ENCODE results near the gene SLCO2B1. TPM values are rescaled to one million over a fixed set of nuclear protein-coding genes. Genes with fewer than 3 reads are reported as not detected.

Gene SLCO2B1
- total and polyA plus RNA-seq, 4 donors, result 52.7 to 184 (median 135) TPM

DNA sequence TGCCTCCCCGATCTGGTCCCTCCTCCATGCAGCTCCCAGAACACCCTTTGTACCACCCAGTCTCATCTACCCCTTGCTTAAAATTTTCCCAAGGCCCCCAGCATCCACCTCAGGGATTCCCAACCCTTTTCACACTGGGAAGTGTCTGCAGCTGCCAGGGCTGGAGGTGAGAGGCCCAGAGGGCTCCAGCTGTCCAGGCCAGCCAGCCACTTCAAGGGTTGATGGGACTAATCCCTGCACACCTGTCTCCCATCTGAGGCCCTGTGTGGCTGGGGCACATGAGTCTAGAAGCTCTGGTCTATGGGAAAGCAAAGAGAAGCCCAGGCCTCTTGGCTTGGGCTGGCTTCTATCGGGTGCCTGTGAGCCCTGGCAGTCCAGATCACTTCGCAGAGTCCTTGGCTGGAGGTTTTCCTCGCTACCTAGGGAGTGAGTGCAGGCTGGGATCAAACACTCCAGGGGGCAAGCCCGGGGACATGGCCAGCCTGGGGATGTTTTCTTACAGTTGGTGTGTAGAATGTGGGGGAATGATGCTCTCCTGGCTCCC is 48.6 kb downstream of the SLCO2B1 start:
- H3K36me3 ChIP-seq (ENCODE audit: control insufficient read depth in 4 of 4, insufficient read depth in 3 of 4, low read depth in 1 of 4, low read length in 3 of 4), result peaks cover 7 to 49% (median 43%) of the 10 kb centered on the region in 4 donors
- TF ChIP-seq EGR1 (IDR thresholded peaks at IDR 0.05; ENCODE audit: low read depth in 2 of 2) (no peak), RAD21 (IDR thresholded peaks at IDR 0.05) (no peak), SP1 (IDR thresholded peaks at IDR 0.05) (no peak), FOXA2 (IDR thresholded peaks at IDR 0.05) (no peak), GABPA (IDR thresholded peaks at IDR 0.05 in 1 of 2, conservative IDR thresholded peaks at IDR 0.05 in 1 of 2) (no peak), JUND (IDR thresholded peaks at IDR 0.05) (no peak), HNF4G (IDR thresholded peaks at IDR 0.05) (no peak), YY1 (IDR thresholded peaks at IDR 0.05) (no peak), TAF1 (conservative IDR thresholded peaks at IDR 0.05) (no peak), FOXA1 (IDR thresholded peaks at IDR 0.05) (no peak), HNF4A (conservative IDR thresholded peaks at IDR 0.05) (no peak), RXRA (IDR thresholded peaks at IDR 0.05) (no peak), NR2F2 (IDR thresholded peaks at IDR 0.05) (no peak)
- TF ChIP-seq, protein P1, sequence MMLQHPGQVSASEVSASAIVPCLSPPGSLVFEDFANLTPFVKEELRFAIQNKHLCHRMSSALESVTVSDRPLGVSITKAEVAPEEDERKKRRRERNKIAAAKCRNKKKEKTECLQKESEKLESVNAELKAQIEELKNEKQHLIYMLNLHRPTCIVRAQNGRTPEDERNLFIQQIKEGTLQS (IDR thresholded peaks at IDR 0.05), result no peak
- TF ChIP-seq, protein P2, sequence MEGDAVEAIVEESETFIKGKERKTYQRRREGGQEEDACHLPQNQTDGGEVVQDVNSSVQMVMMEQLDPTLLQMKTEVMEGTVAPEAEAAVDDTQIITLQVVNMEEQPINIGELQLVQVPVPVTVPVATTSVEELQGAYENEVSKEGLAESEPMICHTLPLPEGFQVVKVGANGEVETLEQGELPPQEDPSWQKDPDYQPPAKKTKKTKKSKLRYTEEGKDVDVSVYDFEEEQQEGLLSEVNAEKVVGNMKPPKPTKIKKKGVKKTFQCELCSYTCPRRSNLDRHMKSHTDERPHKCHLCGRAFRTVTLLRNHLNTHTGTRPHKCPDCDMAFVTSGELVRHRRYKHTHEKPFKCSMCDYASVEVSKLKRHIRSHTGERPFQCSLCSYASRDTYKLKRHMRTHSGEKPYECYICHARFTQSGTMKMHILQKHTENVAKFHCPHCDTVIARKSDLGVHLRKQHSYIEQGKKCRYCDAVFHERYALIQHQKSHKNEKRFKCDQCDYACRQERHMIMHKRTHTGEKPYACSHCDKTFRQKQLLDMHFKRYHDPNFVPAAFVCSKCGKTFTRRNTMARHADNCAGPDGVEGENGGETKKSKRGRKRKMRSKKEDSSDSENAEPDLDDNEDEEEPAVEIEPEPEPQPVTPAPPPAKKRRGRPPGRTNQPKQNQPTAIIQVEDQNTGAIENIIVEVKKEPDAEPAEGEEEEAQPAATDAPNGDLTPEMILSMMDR (IDR thresholded peaks at IDR 0.05; ENCODE audit: low read depth, low read length, missing input control), result no peak
- TF ChIP-seq, protein P3, sequence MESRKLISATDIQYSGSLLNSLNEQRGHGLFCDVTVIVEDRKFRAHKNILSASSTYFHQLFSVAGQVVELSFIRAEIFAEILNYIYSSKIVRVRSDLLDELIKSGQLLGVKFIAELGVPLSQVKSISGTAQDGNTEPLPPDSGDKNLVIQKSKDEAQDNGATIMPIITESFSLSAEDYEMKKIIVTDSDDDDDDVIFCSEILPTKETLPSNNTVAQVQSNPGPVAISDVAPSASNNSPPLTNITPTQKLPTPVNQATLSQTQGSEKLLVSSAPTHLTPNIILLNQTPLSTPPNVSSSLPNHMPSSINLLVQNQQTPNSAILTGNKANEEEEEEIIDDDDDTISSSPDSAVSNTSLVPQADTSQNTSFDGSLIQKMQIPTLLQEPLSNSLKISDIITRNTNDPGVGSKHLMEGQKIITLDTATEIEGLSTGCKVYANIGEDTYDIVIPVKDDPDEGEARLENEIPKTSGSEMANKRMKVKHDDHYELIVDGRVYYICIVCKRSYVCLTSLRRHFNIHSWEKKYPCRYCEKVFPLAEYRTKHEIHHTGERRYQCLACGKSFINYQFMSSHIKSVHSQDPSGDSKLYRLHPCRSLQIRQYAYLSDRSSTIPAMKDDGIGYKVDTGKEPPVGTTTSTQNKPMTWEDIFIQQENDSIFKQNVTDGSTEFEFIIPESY (IDR thresholded peaks at IDR 0.05), result no peak
- TF ChIP-seq, protein P4, sequence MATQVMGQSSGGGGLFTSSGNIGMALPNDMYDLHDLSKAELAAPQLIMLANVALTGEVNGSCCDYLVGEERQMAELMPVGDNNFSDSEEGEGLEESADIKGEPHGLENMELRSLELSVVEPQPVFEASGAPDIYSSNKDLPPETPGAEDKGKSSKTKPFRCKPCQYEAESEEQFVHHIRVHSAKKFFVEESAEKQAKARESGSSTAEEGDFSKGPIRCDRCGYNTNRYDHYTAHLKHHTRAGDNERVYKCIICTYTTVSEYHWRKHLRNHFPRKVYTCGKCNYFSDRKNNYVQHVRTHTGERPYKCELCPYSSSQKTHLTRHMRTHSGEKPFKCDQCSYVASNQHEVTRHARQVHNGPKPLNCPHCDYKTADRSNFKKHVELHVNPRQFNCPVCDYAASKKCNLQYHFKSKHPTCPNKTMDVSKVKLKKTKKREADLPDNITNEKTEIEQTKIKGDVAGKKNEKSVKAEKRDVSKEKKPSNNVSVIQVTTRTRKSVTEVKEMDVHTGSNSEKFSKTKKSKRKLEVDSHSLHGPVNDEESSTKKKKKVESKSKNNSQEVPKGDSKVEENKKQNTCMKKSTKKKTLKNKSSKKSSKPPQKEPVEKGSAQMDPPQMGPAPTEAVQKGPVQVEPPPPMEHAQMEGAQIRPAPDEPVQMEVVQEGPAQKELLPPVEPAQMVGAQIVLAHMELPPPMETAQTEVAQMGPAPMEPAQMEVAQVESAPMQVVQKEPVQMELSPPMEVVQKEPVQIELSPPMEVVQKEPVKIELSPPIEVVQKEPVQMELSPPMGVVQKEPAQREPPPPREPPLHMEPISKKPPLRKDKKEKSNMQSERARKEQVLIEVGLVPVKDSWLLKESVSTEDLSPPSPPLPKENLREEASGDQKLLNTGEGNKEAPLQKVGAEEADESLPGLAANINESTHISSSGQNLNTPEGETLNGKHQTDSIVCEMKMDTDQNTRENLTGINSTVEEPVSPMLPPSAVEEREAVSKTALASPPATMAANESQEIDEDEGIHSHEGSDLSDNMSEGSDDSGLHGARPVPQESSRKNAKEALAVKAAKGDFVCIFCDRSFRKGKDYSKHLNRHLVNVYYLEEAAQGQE (IDR thresholded peaks at IDR 0.05), result no peak
- TF ChIP-seq, protein P5, sequence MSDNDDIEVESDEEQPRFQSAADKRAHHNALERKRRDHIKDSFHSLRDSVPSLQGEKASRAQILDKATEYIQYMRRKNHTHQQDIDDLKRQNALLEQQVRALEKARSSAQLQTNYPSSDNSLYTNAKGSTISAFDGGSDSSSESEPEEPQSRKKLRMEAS (IDR thresholded peaks at IDR 0.05), result no peak

More for the DNA sequence above, 48.6 kb downstream of the SLCO2B1 start:
- Histone ChIP-seq H3K9me3 (ENCODE audit: control insufficient read depth in 4 of 4, low read length in 3 of 4) (no peaks in the 10 kb centered on the region), H3K4me3 (ENCODE audit: low read depth in 1 of 3, low read length in 3 of 3) (no peak overlapping the region), H3K9ac (ENCODE audit: low read depth in 1 of 2, low read length in 2 of 2) (no peak overlapping the region), H3K27me3 (ENCODE audit: control insufficient read depth in 4 of 4, insufficient read depth in 4 of 4, low read length in 3 of 4) (no peaks in the 10 kb centered on the region), H3K4me1 (ENCODE audit: control insufficient read depth in 4 of 4, insufficient read depth in 4 of 4, low read length in 3 of 4) (peaks cover 13 to 57% (median 43%) of the 10 kb centered on the region in 4 donors), H3K27ac (ENCODE audit: low read depth in 1 of 2, low read length in 2 of 2) (no peak overlapping the region)
- WGBS, result 90% methylated on average over 5 of the region's 5 CpGs
- DNase-seq (ENCODE audit: low spot score), result no peak

All from liver (tissue), 9 donors.